ENCODE data around the gene KATNB1. TPM values are rescaled to one million over a fixed set of nuclear protein-coding genes. Genes with fewer than 3 reads are reported as not detected.
A peak's percentile ranks its signal among the peaks of the same experiment; 100 is the strongest.

KATNB1 gene
- polyA plus RNA-seq, 1 of the 3 experiments (the other 2 are of a cell fraction): 43.7 TPM

- Histone ChIP-seq H3K79me2 (ENCODE audit: insufficient read depth) (no peaks in the 10 kb centered on the region), H3K9ac (no peak overlapping the region), H2AFZ (ENCODE audit: low read depth) (no peak overlapping the region), H3K4me3 (ENCODE audit: low read depth in 2 of 2, low read length in 1 of 2) (no peak overlapping the region), H3K4me1 (ENCODE audit: control insufficient read depth in 1 of 2, insufficient read depth in 2 of 2, low read depth in 1 of 2, low read length in 1 of 2) (peaks cover 0 to 7% of the 10 kb centered on the region in 2 experiments; a peak in 1 of 4 replicates), H3K4me2 (no peak overlapping the region), H3K36me3 (replicated peaks in 1 of 2; ENCODE audit: control insufficient read depth in 1 of 2, insufficient read depth in 2 of 2, low read length in 1 of 2) (no peaks in the 10 kb centered on the region), H3K27me3 (ENCODE audit: insufficient read depth) (no peaks in the 10 kb centered on the region; the same call in 1 of the 2 replicates), H3K9me2 (no peaks in the 10 kb centered on the region), H3F3A (replicated peaks; ENCODE audit: insufficient read depth) (no peaks in the 10 kb centered on the region), H4K20me1 (ENCODE audit: insufficient read depth) (no peaks in the 10 kb centered on the region), H3K27ac (ENCODE audit: low read depth in 2 of 2, low read length in 1 of 2) (no peak overlapping the region), H3K9me3 (no peaks in the 10 kb centered on the region)
- ChIA-PET CTCF (interaction anchor here (1.0 kb wide), 1 partner anchor 147 kb away, joined by 6 read pairs; no protein-coding TSS in a partner anchor), POLR2A (no interaction called here)
- 0 out of 2 replicates have a peak, but pooled peaks have one; percentile 24 for TF ChIP-seq RAD21 (IDR thresholded peaks at IDR 0.05; ENCODE audit: low read length)
- no peak for TF ChIP-seq MXI1 (IDR thresholded peaks at IDR 0.05; ENCODE audit: low read depth, low read length)
- TF ChIP-seq FOXM1 (IDR thresholded peaks at IDR 0.05; ENCODE audit: low read depth): no peak
- peak; percentile 41 for TF ChIP-seq CTCF (IDR thresholded peaks at IDR 0.05)
- no peak for TF ChIP-seq MAX (IDR thresholded peaks at IDR 0.05; ENCODE audit: low read depth)
- no peak for TF ChIP-seq SIN3A (IDR thresholded peaks at IDR 0.05; ENCODE audit: borderline replicate concordance, low read depth, low read length)
- no peak for TF ChIP-seq JUND (IDR thresholded peaks at IDR 0.05)
- no peak for TF ChIP-seq USF2 (IDR thresholded peaks at IDR 0.05; ENCODE audit: borderline replicate concordance, low read depth, low read length)
- no peak for TF ChIP-seq POLR2AphosphoS5 (IDR thresholded peaks at IDR 0.05; ENCODE audit: low read depth, low read length)
- TF ChIP-seq CHD2 (IDR thresholded peaks at IDR 0.05; ENCODE audit: low read length, partially characterized antibody): no peak
- TF ChIP-seq TCF12 (IDR thresholded peaks at IDR 0.05): no peak
- DNase-seq: no peak
- 58% methylated on average over 6 of the region's 7 CpGs for WGBS (ENCODE audit: low lambda C conversion rate)
These were observed 12.4 kb upstream of the KATNB1 start for GRCh38 chr16:57723170-57723569.

- ChIA-PET CTCF (interaction anchor here (0.6 to 1.5 kb wide), 3 partner anchors 148 to 196 kb away, joined by 3 to 6 read pairs (median 3); no protein-coding TSS in a partner anchor), POLR2A (no interaction called here)
- Histone ChIP-seq H3K27ac (ENCODE audit: low read depth in 2 of 2, low read length in 1 of 2) (no peak overlapping the region), H4K20me1 (ENCODE audit: insufficient read depth) (no peaks in the 10 kb centered on the region), H3K9me3 (no peaks in the 10 kb centered on the region), H3K4me3 (ENCODE audit: low read depth in 2 of 2, low read length in 1 of 2) (no peak overlapping the region), H3K4me1 (ENCODE audit: control insufficient read depth in 1 of 2, insufficient read depth in 2 of 2, low read depth in 1 of 2, low read length in 1 of 2) (peaks cover 0 to 7% of the 10 kb centered on the region in 2 experiments; a peak in 1 of 4 replicates), H3K79me2 (ENCODE audit: insufficient read depth) (no peaks in the 10 kb centered on the region), H3K36me3 (replicated peaks in 1 of 2; ENCODE audit: control insufficient read depth in 1 of 2, insufficient read depth in 2 of 2, low read length in 1 of 2) (no peaks in the 10 kb centered on the region), H3K4me2 (no peak overlapping the region), H3K27me3 (ENCODE audit: insufficient read depth) (no peaks in the 10 kb centered on the region; the same call in 1 of the 2 replicates), H3K9ac (no peak overlapping the region), H3F3A (replicated peaks; ENCODE audit: insufficient read depth) (no peaks in the 10 kb centered on the region), H2AFZ (ENCODE audit: low read depth) (no peak overlapping the region), H3K9me2 (no peaks in the 10 kb centered on the region)
- no peak for DNase-seq
- TF ChIP-seq ELF1 (IDR thresholded peaks at IDR 0.05): no peak
- no peak for TF ChIP-seq GATA2 (CRISPR knock-in tag; IDR thresholded peaks at IDR 0.05)
- no peak for TF ChIP-seq ZBTB33 (IDR thresholded peaks at IDR 0.05; ENCODE audit: borderline replicate concordance, low read depth)
- TF ChIP-seq JUND (IDR thresholded peaks at IDR 0.05): no peak
- TF ChIP-seq TCF12 (IDR thresholded peaks at IDR 0.05): no peak
- no peak for TF ChIP-seq EP300 (IDR thresholded peaks at IDR 0.05; ENCODE audit: borderline replicate concordance in 1 of 2, low read depth in 1 of 2, low read length in 1 of 2)
- no peak for TF ChIP-seq RCOR1 (IDR thresholded peaks at IDR 0.05; ENCODE audit: low read length)
- TF ChIP-seq FOXJ3 (CRISPR knock-in tag; IDR thresholded peaks at IDR 0.05): no peak
- TF ChIP-seq USF2 (IDR thresholded peaks at IDR 0.05; ENCODE audit: borderline replicate concordance, low read depth, low read length): no peak
- TF ChIP-seq SIN3A (IDR thresholded peaks at IDR 0.05; ENCODE audit: borderline replicate concordance, low read depth, low read length): no peak
- no peak for TF ChIP-seq MAX (IDR thresholded peaks at IDR 0.05; ENCODE audit: low read depth)
- TF ChIP-seq CTCF (IDR thresholded peaks at IDR 0.05): no peak
- WGBS (ENCODE audit: low lambda C conversion rate): 88% methylated on average over 15 of the region's 15 CpGs
These were observed 11.0 kb upstream of the KATNB1 start for GRCh38 chr16:57724531-57724930.
